GM12878 (cell line): ENCODE measurements around the gene ILF2. TPM values are rescaled to one million over a fixed set of nuclear protein-coding genes. Genes with fewer than 3 reads are reported as not detected.

Experiments
- CHD4 ChIP-seq: fragments of 200-600 bp; sonication (generic); IDR thresholded peaks from 2 replicates; pipeline ENCODE4 v1.6.1; 2016; ENCODE audit warnings: mild to moderate bottlenecking
- E4F1 ChIP-seq: fragments of 450-650 bp; IDR thresholded peaks from 2 replicates; pipeline ENCODE4 v1.6.1; 2018; ENCODE audit warnings: borderline replicate concordance, mild to moderate bottlenecking; ENCODE audit not compliant: partially characterized antibody
- EED ChIP-seq: sonication (generic); IDR thresholded peaks from 2 replicates; pipeline ENCODE4 v1.6.1; 2016; ENCODE audit warnings: antibody characterized with exemption, low read depth
- EZH2 ChIP-seq: IDR thresholded peaks from 2 replicates; pipeline ENCODE4 v1.6.1; 2012; ENCODE audit warnings: low read depth, mild to moderate bottlenecking, control low read depth, inconsistent platforms, low read length, borderline replicate concordance; ENCODE audit not compliant: control insufficient read depth
- HDAC2 ChIP-seq: fragments of 200-600 bp; sonication (generic); IDR thresholded peaks from 2 replicates; pipeline ENCODE4 v1.6.1; 2017
- MEF2B ChIP-seq: fragments of 450-650 bp; IDR thresholded peaks from 2 replicates; pipeline ENCODE4 v1.6.1; 2018; ENCODE audit warnings: mild to moderate bottlenecking, moderate library complexity; ENCODE audit not compliant: partially characterized antibody, poor library complexity, severe bottlenecking
- NFIC ChIP-seq: IDR thresholded peaks from 2 replicates; pipeline ENCODE4 v1.6.1; 2012; ENCODE audit warnings: low read depth, mild to moderate bottlenecking, inconsistent platforms, low read length, moderate library complexity
- NKRF ChIP-seq: fragments of 450-650 bp; conservative IDR thresholded peaks from 2 replicates; pipeline ENCODE4 v1.6.1; 2017; ENCODE audit warnings: mild to moderate bottlenecking, moderate library complexity
- NR2F1 ChIP-seq: fragments of 450-650 bp; conservative IDR thresholded peaks from 2 replicates; pipeline ENCODE4 v1.6.1; 2017; ENCODE audit warnings: mild to moderate bottlenecking
- PAX5 ChIP-seq: IDR thresholded peaks from 2 replicates; pipeline ENCODE4 v1.6.1; 2011; ENCODE audit warnings: low read depth, low read length, borderline replicate concordance
- RB1 ChIP-seq: fragments of 450-650 bp; formaldehyde crosslinking; IDR thresholded peaks from 2 replicates; pipeline ENCODE4 v1.6.1; 2017; ENCODE audit warnings: mild to moderate bottlenecking, borderline replicate concordance
- RELA ChIP-seq: fragments of 450-650 bp; IDR thresholded peaks from 2 replicates; pipeline ENCODE4 v1.8.0; 2014; ENCODE audit warnings: borderline replicate concordance; ENCODE audit not compliant: partially characterized antibody
- SIX5 ChIP-seq: IDR thresholded peaks from 2 replicates; pipeline ENCODE4 v1.6.1; 2011; ENCODE audit warnings: mild to moderate bottlenecking, low read depth, low read length, moderate library complexity; ENCODE audit not compliant: severe bottlenecking
- STAT1 ChIP-seq: fragments of 450-650 bp; conservative IDR thresholded peaks from 2 replicates; pipeline ENCODE4 v1.6.1; 2014; ENCODE audit warnings: antibody characterized with exemption, mild to moderate bottlenecking
- SUZ12 ChIP-seq: fragments of 200-600 bp; sonication (generic); IDR thresholded peaks from one replicate; pipeline ENCODE4 v1.6.1; 2018; ENCODE audit warnings: antibody characterized with exemption, mild to moderate bottlenecking; ENCODE audit not compliant: unreplicated experiment
- TAF1 ChIP-seq: IDR thresholded peaks from 2 replicates; pipeline ENCODE4 v1.6.1; 2011; ENCODE audit warnings: mild to moderate bottlenecking, low read depth, low read length, borderline replicate concordance
- WRNIP1 ChIP-seq: IDR thresholded peaks from 2 replicates; pipeline ENCODE4 v1.6.1; 2011; ENCODE audit warnings: low read depth, low read length, improper control_type of control experiment, borderline replicate concordance
- YY1 ChIP-seq: IDR thresholded peaks from 2 replicates; pipeline ENCODE4 v1.6.1; 2011; ENCODE audit warnings: low read depth, mild to moderate bottlenecking, low read length
- ZNF384 ChIP-seq: IDR thresholded peaks from 2 replicates; pipeline ENCODE4 v1.6.1; 2012; ENCODE audit warnings: low read depth, mild to moderate bottlenecking, low read length, improper control_type of control experiment, borderline replicate concordance
- polyA plus RNA-seq, 11 experiments: library from polyadenylated mRNA; depleted of rRNA in 4 of 11; unstranded in 6 of 11; stranded (reverse) in 5 of 11; fragments of >200 nt; fragmentation: Nextera tagmentation in 4 of 11; fragmentation: Illumina TruSeq in 1 of 11; extraction: Ambion mirVana in 4 of 11; extraction: Trizol in 1 of 11; gene quantifications; 1 replicate in 1 of 11; 2 replicates in 10 of 11; pipeline versions ENCODE4 v1.2.1 to v1.2.3, GENCODE V29; 2011 to 2016; ENCODE audit warnings: inconsistent platforms in 2 of 11, missing spikeins in 2 of 11, low read depth in 1 of 11
- total RNA-seq, 4 experiments: library from RNA; depleted of rRNA in 3 of 4; stranded (reverse); fragments of >200 nt in 3 of 4; fragmentation: Illumina TruSeq in 1 of 4; extraction: Trizol in 1 of 4; gene quantifications; 2 replicates each; pipeline versions ENCODE4 v1.2.1 to v1.2.3, GENCODE V29; 2013 to 2021
- TF ChIP-seq, protein P1 (sequence below), 3 experiments: IDR thresholded peaks in 2 of 3; conservative IDR thresholded peaks in 1 of 3; 2 replicates each; pipeline ENCODE4 v1.5.1; 2011; ENCODE audit warnings: low read depth in 3 of 3, low read length in 3 of 3, mild to moderate bottlenecking in 3 of 3, control low read depth in 2 of 3, moderate library complexity in 2 of 3, inconsistent platforms in 1 of 3, mixed read lengths in 1 of 3; ENCODE audit not compliant: control insufficient read depth in 2 of 3, insufficient read depth in 1 of 3; ENCODE audit errors: extremely low read depth in 1 of 3
- TF ChIP-seq, protein P2 (sequence below): fragments of 450-650 bp; IDR thresholded peaks from 2 replicates; pipeline ENCODE4 v1.6.1; 2017; ENCODE audit warnings: mild to moderate bottlenecking, low read depth, inconsistent platforms; ENCODE audit not compliant: poor library complexity, severe bottlenecking

The ILF2 gene
- total and polyA plus RNA-seq, 10 of the 15 experiments (the other 5 are each of a cell fraction or from before 2014, with no cell fraction given) = 261 to 520 (median 449) TPM

DNA sequence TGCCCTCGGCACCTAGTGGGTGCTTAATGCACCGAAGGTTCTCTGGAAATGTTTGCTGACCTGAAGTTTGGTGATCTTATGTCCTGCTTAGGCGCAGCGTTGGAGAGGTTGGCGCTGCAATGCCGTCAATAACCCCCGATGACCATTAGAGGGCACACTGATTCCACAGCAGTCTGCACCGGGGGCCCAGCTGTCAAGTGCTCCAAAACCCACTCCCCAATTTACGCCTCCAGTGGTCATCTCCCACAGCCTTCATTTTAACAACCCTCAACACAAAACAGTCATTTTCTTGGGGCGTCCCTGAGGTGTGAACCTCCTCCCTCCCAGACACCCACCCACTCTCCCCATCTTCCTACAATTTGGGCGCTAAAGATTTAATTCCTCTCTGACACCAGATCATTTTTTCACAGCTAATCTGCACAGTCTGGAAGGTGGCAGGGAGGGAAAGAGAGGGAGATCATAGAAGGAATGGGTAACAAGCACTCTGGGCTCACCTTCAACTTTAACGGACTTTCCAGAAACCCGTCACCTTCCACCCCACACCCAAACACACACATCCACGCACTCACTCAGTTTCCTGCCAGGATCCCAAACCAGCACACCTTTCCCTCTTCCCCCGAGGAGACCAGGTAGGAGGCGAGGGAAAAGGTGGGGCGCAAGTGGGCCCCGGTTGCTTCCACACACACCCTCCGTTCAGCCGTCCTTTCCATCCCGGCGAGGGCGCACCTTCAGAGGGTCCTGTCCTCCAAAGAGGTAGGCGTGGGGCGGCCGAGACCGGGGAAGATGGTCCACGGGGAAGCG is 7.1 kb upstream of the ILF2 start (continued):
- TF ChIP-seq, protein P1, sequence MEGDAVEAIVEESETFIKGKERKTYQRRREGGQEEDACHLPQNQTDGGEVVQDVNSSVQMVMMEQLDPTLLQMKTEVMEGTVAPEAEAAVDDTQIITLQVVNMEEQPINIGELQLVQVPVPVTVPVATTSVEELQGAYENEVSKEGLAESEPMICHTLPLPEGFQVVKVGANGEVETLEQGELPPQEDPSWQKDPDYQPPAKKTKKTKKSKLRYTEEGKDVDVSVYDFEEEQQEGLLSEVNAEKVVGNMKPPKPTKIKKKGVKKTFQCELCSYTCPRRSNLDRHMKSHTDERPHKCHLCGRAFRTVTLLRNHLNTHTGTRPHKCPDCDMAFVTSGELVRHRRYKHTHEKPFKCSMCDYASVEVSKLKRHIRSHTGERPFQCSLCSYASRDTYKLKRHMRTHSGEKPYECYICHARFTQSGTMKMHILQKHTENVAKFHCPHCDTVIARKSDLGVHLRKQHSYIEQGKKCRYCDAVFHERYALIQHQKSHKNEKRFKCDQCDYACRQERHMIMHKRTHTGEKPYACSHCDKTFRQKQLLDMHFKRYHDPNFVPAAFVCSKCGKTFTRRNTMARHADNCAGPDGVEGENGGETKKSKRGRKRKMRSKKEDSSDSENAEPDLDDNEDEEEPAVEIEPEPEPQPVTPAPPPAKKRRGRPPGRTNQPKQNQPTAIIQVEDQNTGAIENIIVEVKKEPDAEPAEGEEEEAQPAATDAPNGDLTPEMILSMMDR (IDR thresholded peaks at IDR 0.05 in 2 of 3, conservative IDR thresholded peaks at IDR 0.05 in 1 of 3; ENCODE audit: control insufficient read depth in 2 of 3, extremely low read depth in 1 of 3, insufficient read depth in 1 of 3, low read depth in 3 of 3, low read length in 3 of 3) = peak; percentile 94 to 95 (median 95)
- TF ChIP-seq CHD4 (no peak), TAF1 (no peak), WRNIP1 (no peak), NFIC (no peak), EED (no peak), MEF2B (peak; percentile 21), HDAC2 (no peak), RB1 (no peak), RELA (no peak), E4F1 (no peak), YY1 (peak; percentile 71; the same call in 1 of the 2 replicates), NR2F1 (no peak), EZH2 (0 out of 2 replicates have a peak, but pooled peaks have one; percentile 46), SUZ12 (no peak), PAX5 (no peak), NKRF (no peak), SIX5 (no peak), ZNF384 (no peak), STAT1 (0 out of 2 replicates have a peak, but pooled peaks have one; percentile 20)
- TF ChIP-seq, protein P2, sequence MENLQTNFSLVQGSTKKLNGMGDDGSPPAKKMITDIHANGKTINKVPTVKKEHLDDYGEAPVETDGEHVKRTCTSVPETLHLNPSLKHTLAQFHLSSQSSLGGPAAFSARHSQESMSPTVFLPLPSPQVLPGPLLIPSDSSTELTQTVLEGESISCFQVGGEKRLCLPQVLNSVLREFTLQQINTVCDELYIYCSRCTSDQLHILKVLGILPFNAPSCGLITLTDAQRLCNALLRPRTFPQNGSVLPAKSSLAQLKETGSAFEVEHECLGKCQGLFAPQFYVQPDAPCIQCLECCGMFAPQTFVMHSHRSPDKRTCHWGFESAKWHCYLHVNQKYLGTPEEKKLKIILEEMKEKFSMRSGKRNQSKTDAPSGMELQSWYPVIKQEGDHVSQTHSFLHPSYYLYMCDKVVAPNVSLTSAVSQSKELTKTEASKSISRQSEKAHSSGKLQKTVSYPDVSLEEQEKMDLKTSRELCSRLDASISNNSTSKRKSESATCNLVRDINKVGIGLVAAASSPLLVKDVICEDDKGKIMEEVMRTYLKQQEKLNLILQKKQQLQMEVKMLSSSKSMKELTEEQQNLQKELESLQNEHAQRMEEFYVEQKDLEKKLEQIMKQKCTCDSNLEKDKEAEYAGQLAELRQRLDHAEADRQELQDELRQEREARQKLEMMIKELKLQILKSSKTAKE = no peak
